HG03442 (cell line): ENCODE results near the gene ZNF287.

Experiments
- ATAC-seq: cut with Tn5 transposase; IDR thresholded peaks from one replicate; pipeline ENCODE4 v1.9.1; 2021; ENCODE audit warnings: mild to moderate bottlenecking, moderate library complexity; ENCODE audit not compliant: unreplicated experiment

ZNF287 gene

GRCh38 chr17:16517477-16517876 is 51.5 kb downstream of the ZNF287 start:
- ATAC-seq = no peak

GRCh38 chr17:16516594-16517051 is 52.4 kb downstream of the ZNF287 start:
- no peak for ATAC-seq

GRCh38 chr17:16515933-16516332 is 53.1 kb downstream of the ZNF287 start:
- no peak for ATAC-seq

- ATAC-seq = no peak
Measured at GRCh38 chr17:16513873-16514272, 55.1 kb downstream of the ZNF287 start.

GRCh38 chr17:16512011-16512410 is 57.0 kb downstream of the ZNF287 start:
- ATAC-seq = no peak

- no peak for ATAC-seq
Measured at GRCh38 chr17:16511593-16511992, 57.4 kb downstream of the ZNF287 start.

GRCh38 chr17:16507918-16508533 is 61.0 kb downstream of the ZNF287 start:
- ATAC-seq = no peak

GRCh38 chr17:16506188-16506587 is 62.8 kb downstream of the ZNF287 start:
- ATAC-seq = no peak

GRCh38 chr17:16504984-16505383 is 64.0 kb downstream of the ZNF287 start:
- ATAC-seq = no peak
